A549 (cell line): ENCODE data around the gene GINS1. TPM values are rescaled to one million over a fixed set of nuclear protein-coding genes. Genes with fewer than 3 reads are reported as not detected.

Experiments used
- ATAC-seq, 2 experiments: fragments of 200-7000 bp in 1 of 2; fragments of >200 bp in 1 of 2; cut with Nextera tagmentation in 1 of 2; cut with Tn5 transposase in 1 of 2; 3 replicates each; pipeline versions ENCODE4 v1.8.0 to v1.9.1; 2018 to 2020; ENCODE audit warnings: mild to moderate bottlenecking in 1 of 2, moderate library complexity in 1 of 2
- CTCF ChIA-PET: fragments of 300-600 bp; sonication (Branson Sonifier 250); formaldehyde crosslinking; extraction: SDS; loops from one replicate; lab custom pipeline; 2021; ENCODE audit warnings: antibody characterized with exemption, inconsistent platforms; lab: Yijun Ruan, JAX
- POLR2A ChIA-PET: fragments of 350-600 bp; formaldehyde crosslinking; extraction: SDS; loops from one replicate; lab custom pipeline; 2021; ENCODE audit warnings: antibody characterized with exemption, inconsistent platforms; lab: Yijun Ruan, JAX
- DNase-seq, 2 experiments: peaks; one replicate each; pipeline versions ENCODE4 v3.0.0 to v3.0.0-alpha.2; 2011 to 2016; ENCODE audit warnings: low read depth in 1 of 2, low spot score in 1 of 2
- FAIRE-seq: peaks from 2 replicates; lab custom pipeline; 2011; peaks lifted over from hg19 to GRCh38; lab: Jason Lieb, UNC
- H3K27ac ChIP-seq, 2 experiments: fragments of >200 bp; sonication (Bioruptor Twin); formaldehyde crosslinking; 3 replicates each; pipeline ENCODE4 v1.5.1; 2016 to 2017
- H3K4me1 ChIP-seq: fragments of >200 bp; sonication (Bioruptor Twin); formaldehyde crosslinking; 3 replicates; pipeline ENCODE4 v1.6.1; 2016
- H3K4me2 ChIP-seq: fragments of >200 bp; sonication (Bioruptor Twin); formaldehyde crosslinking; 3 replicates; pipeline ENCODE4 v1.6.1; 2016
- H3K4me3 ChIP-seq: fragments of >200 bp; sonication (Bioruptor Twin); formaldehyde crosslinking; 3 replicates; pipeline ENCODE4 v1.5.1; 2016
- H3K9me3 ChIP-seq: fragments of >200 bp; sonication (Bioruptor Twin); formaldehyde crosslinking; 3 replicates; pipeline ENCODE4 v1.6.1; 2016
- CBX8 ChIP-seq: fragments of 200-600 bp; sonication (generic); IDR thresholded peaks from 2 replicates; pipeline ENCODE4 v1.6.1; 2016
- CHD4 ChIP-seq: fragments of 200-600 bp; sonication (generic); IDR thresholded peaks from 2 replicates; pipeline ENCODE4 v1.6.1; 2016; ENCODE audit warnings: antibody characterized with exemption, mild to moderate bottlenecking, borderline replicate concordance
- EHF ChIP-seq: fragments of 250-450 bp; sonication (Bioruptor Pico); IDR thresholded peaks from 2 replicates; pipeline ENCODE4 v1.5.0; 2020; ENCODE audit warnings: mild to moderate bottlenecking
- EP300 ChIP-seq, 2 experiments: fragments of >200 bp; sonication (Bioruptor Twin); formaldehyde crosslinking; IDR thresholded peaks; 2 replicates in 1 of 2; 3 replicates in 1 of 2; pipeline ENCODE4 v1.6.1; 2016 to 2017
- ESRRA ChIP-seq: fragments of 150-350 bp; IDR thresholded peaks from 2 replicates; pipeline ENCODE4 v1.6.1; 2014; ENCODE audit warnings: mild to moderate bottlenecking, low read length, borderline replicate concordance
- FOSB ChIP-seq: fragments of 250-450 bp; sonication (Bioruptor Pico); IDR thresholded peaks from 2 replicates; pipeline ENCODE4 v1.5.0; 2020; ENCODE audit warnings: mild to moderate bottlenecking, moderate library complexity
- FOSL2 ChIP-seq, 2 experiments: fragments of 450-650 bp in 1 of 2; fragments of >200 bp in 1 of 2; sonication (Bioruptor Twin) in 1 of 2; formaldehyde crosslinking; IDR thresholded peaks; 2 replicates each; pipeline versions ENCODE4 v1.5.0 to v1.6.1; 2016 to 2020; ENCODE audit warnings: mild to moderate bottlenecking in 1 of 2, moderate library complexity in 1 of 2
- HEYL ChIP-seq: fragments of 250-450 bp; sonication (Bioruptor Pico); IDR thresholded peaks from 2 replicates; pipeline ENCODE4 v1.8.0; 2021; ENCODE audit warnings: mild to moderate bottlenecking, moderate library complexity
- HOXB5 ChIP-seq: fragments of 250-450 bp; sonication (Bioruptor Pico); IDR thresholded peaks from 2 replicates; pipeline ENCODE4 v1.5.0; 2020; ENCODE audit warnings: mild to moderate bottlenecking, moderate library complexity
- JUN ChIP-seq, 2 experiments: fragments of >200 bp; sonication (Bioruptor Twin); formaldehyde crosslinking; IDR thresholded peaks; 2 replicates in 1 of 2; 3 replicates in 1 of 2; pipeline ENCODE4 v1.6.1; 2016 to 2017
- NFE2L2 ChIP-seq: fragments of 150-350 bp; conservative IDR thresholded peaks from 2 replicates; pipeline ENCODE4 v1.6.1; 2014; ENCODE audit warnings: low read length
- SMC3 ChIP-seq: fragments of >200 bp; sonication (Bioruptor Twin); formaldehyde crosslinking; IDR thresholded peaks from 3 replicates; pipeline ENCODE4 v1.6.1; 2018; ENCODE audit warnings: inconsistent platforms
- ZC3H11A ChIP-seq: fragments of 450-650 bp; IDR thresholded peaks from 2 replicates; pipeline ENCODE4 v1.6.1; 2014; ENCODE audit warnings: antibody characterized with exemption, mild to moderate bottlenecking
- WGBS: methylation state at CpG from one replicate; pipeline ENCODE4 v1.1.6; 2017; ENCODE audit errors: missing lambda C conversion rate; 5-methylcytosine and 5-hydroxymethylcytosine counted together
- polyA plus RNA-seq, 4 experiments: library from polyadenylated mRNA; depleted of rRNA in 3 of 4; stranded (reverse); fragments of >200 nt; fragmentation: RNase III in 1 of 4; extraction: RNeasy Plus Mini Kit Qiagen cat#74134 plus additional on column Dnase treatment in 1 of 4; gene quantifications; 2 replicates in 3 of 4; 3 replicates in 1 of 4; pipeline ENCODE4 v1.2.3, GENCODE V29; 2011 to 2017
- TF ChIP-seq, protein P1 (sequence below): fragments of >200 bp; sonication (Bioruptor Twin); formaldehyde crosslinking; IDR thresholded peaks from 3 replicates; pipeline ENCODE4 v1.6.1; 2016
- TF ChIP-seq, protein P2 (sequence below): IDR thresholded peaks from 2 replicates; pipeline ENCODE4 v1.6.1; 2012
- TF ChIP-seq, protein P3 (sequence below): fragments of 250-450 bp; sonication (Bioruptor Pico); IDR thresholded peaks from 2 replicates; pipeline ENCODE4 v1.5.0; 2021; ENCODE audit warnings: mild to moderate bottlenecking, moderate library complexity, borderline replicate concordance
- TF ChIP-seq, protein P4 (sequence below): fragments of >200 bp; sonication (Bioruptor Twin); formaldehyde crosslinking; IDR thresholded peaks from 3 replicates; pipeline ENCODE4 v1.5.1; 2016
- TF ChIP-seq, protein P5 (sequence below): fragments of >200 bp; sonication (Bioruptor Twin); formaldehyde crosslinking; IDR thresholded peaks from 2 replicates; pipeline ENCODE4 v1.6.1; 2016

Gene GINS1
- polyA plus RNA-seq, 2 of the 4 experiments (the other 2 are of a cell fraction): 34.2 to 46.4 TPM

DNA sequence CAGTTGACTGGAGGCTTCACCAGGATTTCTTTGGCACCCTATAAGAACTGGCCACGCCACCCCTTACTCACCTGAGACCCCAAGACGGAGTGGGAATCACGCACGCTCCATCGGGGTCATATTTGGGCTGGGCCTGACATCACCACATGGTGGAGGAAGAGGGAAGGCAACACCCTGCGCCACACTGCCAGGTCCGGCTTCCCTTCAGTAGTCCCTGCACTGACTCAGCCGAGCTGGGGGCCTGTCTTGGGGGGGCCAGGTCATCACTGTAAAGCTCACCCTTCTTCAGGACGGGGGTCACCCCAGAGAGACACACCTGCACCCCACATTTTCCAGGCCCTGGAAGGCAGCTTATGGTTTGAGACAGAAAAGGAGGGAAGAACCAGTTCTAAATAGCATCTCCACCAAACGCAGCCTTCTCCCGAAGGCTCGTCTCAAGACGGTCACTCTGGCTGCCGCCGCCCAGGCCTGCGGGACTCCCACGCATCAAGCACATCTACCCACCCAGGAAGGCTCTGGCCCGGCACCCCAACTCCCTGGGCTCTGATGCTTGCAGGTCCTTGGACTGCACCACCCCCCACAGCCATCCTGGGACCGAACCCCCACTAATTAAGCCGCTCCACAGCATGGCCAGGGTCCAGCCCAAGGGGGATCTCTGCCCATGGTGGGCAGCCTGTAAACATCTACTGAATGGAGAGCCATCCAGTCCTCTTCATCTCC lies 51.8 kb downstream of the GINS1 start:
- no peak for FAIRE-seq
- no peak overlapping the region for H3K27ac ChIP-seq
- no peaks in the 10 kb centered on the region for H3K4me1 ChIP-seq
- CTCF ChIA-PET: interaction anchor here (3.0 kb wide), 1 partner anchor 11 kb away, joined by 11 read pairs; no protein-coding TSS in a partner anchor
- ATAC-seq: peak in 1 of 2 experiments; percentile 13; a peak in 1 of 6 replicates
- POLR2A ChIA-PET: no interaction called here
- TF ChIP-seq CHD4 (no peak), HOXB5 (CRISPR knock-in tag) (no peak), EP300 (IDR thresholded peaks at IDR 0.05) (no peak), JUN (IDR thresholded peaks at IDR 0.05) (no peak)
- TF ChIP-seq, protein P1, sequence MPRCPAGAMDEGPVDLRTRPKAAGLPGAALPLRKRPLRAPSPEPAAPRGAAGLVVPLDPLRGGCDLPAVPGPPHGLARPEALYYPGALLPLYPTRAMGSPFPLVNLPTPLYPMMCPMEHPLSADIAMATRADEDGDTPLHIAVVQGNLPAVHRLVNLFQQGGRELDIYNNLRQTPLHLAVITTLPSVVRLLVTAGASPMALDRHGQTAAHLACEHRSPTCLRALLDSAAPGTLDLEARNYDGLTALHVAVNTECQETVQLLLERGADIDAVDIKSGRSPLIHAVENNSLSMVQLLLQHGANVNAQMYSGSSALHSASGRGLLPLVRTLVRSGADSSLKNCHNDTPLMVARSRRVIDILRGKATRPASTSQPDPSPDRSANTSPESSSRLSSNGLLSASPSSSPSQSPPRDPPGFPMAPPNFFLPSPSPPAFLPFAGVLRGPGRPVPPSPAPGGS: no peak
- WGBS: 77% methylated on average over 20 of the region's 20 CpGs
- no peaks in the 10 kb centered on the region for H3K9me3 ChIP-seq
- H3K4me2 ChIP-seq: no peak overlapping the region
- DNase-seq: no peak
- H3K4me3 ChIP-seq: no peak overlapping the region

DNA sequence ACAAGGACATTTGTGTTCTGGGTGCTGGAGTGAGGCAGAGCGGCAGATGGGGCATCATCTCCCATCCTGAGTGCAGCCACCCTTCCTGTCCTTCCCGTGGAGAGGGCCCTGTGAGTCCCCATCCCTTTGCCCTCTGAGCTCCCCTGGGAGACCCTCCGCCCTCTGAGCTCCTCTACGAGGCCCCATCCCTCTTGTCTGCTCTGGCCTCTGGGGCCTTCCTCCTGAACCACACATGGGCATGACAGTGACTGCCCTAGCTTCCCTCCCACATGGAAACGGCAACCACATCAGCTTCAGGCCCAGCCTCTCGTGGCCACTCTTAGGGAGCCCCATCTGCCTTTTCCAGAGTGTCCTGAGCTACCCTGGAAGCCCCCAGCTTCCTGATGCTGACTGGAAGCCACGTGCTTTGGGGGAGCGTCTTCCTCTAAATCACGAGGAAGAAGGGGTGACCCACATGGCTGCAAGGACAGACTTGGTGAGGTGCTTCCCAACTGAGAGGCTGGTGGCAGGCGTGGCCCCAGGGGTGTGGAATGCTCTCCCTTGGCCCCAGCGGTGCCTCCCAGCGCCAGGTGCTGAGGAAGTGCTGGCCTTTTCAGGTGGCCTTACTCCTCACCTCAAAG lies 52.6 kb downstream of the GINS1 start:
- no peak for DNase-seq
- ATAC-seq: peak in 1 of 2 experiments; percentile 7; a peak in 1 of 6 replicates
- H3K4me1 ChIP-seq: no peaks in the 10 kb centered on the region
- TF ChIP-seq ZC3H11A: no peak
- TF ChIP-seq HOXB5 (CRISPR knock-in tag): no peak
- no peak overlapping the region for H3K27ac ChIP-seq
- H3K4me2 ChIP-seq: no peak overlapping the region
- WGBS: 74% methylated on average over 12 of the region's 12 CpGs
- H3K9me3 ChIP-seq: no peaks in the 10 kb centered on the region
- ChIA-PET POLR2A (no interaction called here), CTCF (interaction anchor here (3.0 kb wide), 1 partner anchor 10 kb away, joined by 11 read pairs; no protein-coding TSS in a partner anchor)
- no peak overlapping the region for H3K4me3 ChIP-seq
- no peak for FAIRE-seq

DNA sequence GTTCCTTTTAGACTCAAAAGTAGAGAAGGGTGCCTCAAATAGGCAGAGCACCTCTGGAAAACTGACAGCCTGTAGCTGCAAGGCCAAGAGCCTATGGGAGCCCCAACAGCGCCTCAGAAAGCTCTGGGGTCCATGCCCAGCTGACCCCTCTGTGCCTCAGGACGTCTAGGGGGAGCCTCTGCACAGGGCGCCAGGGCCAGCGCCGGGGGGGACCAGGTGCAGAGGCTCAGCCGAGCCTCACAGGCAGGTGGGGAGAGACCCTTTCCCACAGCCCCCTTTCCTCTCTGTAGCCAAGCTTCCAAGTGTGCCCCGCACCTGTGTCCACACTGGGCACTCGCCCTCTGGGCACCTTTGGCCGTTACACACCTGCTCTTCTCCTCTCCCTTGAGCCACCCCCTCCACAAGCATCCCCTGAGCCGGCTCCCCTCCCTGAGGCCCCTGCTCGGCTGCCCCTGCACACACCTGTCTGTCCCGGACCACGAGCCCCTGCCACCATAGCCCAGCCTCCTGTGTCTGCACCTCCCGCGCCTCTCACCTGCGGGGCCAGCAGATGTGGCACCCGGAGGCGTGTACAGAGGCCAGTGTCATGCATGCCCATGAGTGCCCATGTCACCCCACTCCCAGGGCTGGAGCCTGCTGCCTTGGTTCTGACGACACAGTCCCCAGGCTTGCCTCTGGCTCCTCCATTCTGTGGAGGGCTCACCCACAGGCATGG lies 53.2 kb downstream of the GINS1 start:
- no peak overlapping the region for H3K4me2 ChIP-seq
- ATAC-seq: no peak
- TF ChIP-seq FOSL2 (IDR thresholded peaks at IDR 0.05) (no peak), FOSL2 (CRISPR knock-in tag; IDR thresholded peaks at IDR 0.05) (no peak), EHF (no peak), EP300 (IDR thresholded peaks at IDR 0.05) (no peak), FOSB (CRISPR knock-in tag) (no peak), HEYL (CRISPR knock-in tag) (no peak), ZC3H11A (no peak), ESRRA (no peak), CBX8 (no peak), SMC3 (no peak), NFE2L2 (no peak)
- TF ChIP-seq, protein P2, sequence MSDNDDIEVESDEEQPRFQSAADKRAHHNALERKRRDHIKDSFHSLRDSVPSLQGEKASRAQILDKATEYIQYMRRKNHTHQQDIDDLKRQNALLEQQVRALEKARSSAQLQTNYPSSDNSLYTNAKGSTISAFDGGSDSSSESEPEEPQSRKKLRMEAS: no peak
- TF ChIP-seq, protein P3, sequence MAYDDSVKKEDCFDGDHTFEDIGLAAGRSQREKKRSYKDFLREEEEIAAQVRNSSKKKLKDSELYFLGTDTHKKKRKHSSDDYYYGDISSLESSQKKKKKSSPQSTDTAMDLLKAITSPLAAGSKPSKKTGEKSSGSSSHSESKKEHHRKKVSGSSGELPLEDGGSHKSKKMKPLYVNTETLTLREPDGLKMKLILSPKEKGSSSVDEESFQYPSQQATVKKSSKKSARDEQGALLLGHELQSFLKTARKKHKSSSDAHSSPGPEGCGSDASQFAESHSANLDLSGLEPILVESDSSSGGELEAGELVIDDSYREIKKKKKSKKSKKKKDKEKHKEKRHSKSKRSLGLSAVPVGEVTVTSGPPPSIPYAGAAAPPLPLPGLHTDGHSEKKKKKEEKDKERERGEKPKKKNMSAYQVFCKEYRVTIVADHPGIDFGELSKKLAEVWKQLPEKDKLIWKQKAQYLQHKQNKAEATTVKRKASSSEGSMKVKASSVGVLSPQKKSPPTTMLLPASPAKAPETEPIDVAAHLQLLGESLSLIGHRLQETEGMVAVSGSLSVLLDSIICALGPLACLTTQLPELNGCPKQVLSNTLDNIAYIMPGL (CRISPR knock-in tag): no peak
- TF ChIP-seq, protein P4, sequence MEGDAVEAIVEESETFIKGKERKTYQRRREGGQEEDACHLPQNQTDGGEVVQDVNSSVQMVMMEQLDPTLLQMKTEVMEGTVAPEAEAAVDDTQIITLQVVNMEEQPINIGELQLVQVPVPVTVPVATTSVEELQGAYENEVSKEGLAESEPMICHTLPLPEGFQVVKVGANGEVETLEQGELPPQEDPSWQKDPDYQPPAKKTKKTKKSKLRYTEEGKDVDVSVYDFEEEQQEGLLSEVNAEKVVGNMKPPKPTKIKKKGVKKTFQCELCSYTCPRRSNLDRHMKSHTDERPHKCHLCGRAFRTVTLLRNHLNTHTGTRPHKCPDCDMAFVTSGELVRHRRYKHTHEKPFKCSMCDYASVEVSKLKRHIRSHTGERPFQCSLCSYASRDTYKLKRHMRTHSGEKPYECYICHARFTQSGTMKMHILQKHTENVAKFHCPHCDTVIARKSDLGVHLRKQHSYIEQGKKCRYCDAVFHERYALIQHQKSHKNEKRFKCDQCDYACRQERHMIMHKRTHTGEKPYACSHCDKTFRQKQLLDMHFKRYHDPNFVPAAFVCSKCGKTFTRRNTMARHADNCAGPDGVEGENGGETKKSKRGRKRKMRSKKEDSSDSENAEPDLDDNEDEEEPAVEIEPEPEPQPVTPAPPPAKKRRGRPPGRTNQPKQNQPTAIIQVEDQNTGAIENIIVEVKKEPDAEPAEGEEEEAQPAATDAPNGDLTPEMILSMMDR: no peak
- TF ChIP-seq, protein P5, sequence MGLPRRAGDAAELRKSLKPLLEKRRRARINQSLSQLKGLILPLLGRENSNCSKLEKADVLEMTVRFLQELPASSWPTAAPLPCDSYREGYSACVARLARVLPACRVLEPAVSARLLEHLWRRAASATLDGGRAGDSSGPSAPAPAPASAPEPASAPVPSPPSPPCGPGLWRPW: no peak
- FAIRE-seq: no peak
- WGBS: 78% methylated on average over 11 of the region's 19 CpGs
- POLR2A ChIA-PET: no interaction called here
- no peak overlapping the region for H3K27ac ChIP-seq
- no peak for DNase-seq
- no peak overlapping the region for H3K4me3 ChIP-seq
- CTCF ChIA-PET: interaction anchor here (3.0 kb wide), 1 partner anchor 9 kb away, joined by 11 read pairs; no protein-coding TSS in a partner anchor
- H3K9me3 ChIP-seq: no peaks in the 10 kb centered on the region
- no peaks in the 10 kb centered on the region for H3K4me1 ChIP-seq
